ENCODE data around the gene PRKRA.

GRCh38 chr2:178414266-178415247 is 36.4 kb downstream of the PRKRA start:
- TF ChIP-seq CTCF (IDR thresholded peaks at IDR 0.05), result peak; percentile 81 to 96 (median 90)
- TF ChIP-seq POLR2A (IDR thresholded peaks at IDR 0.05), result peak in 1 of 2 donors; percentile 46
